Liver (tissue), 9 donors: ENCODE data around the gene LSM10. TPM values are rescaled to one million over a fixed set of nuclear protein-coding genes. Genes with fewer than 3 reads are reported as not detected.

Experiments
- DNase-seq: peaks from one replicate; pipeline ENCODE4 v3.0.0-alpha.2; 2017; ENCODE audit warnings: low spot score
- H3K27ac ChIP-seq, 2 donors: one replicate each; pipeline ENCODE4 v1.7.0; 2013; ENCODE audit warnings: inconsistent platforms in 2 of 2, low read length in 2 of 2, control low read depth in 1 of 2, low read depth in 1 of 2, mild to moderate bottlenecking in 1 of 2
- H3K27me3 ChIP-seq, 4 donors: one replicate each; pipeline versions ENCODE4 v1.6.1 to v1.7.0; 2013; ENCODE audit warnings: low read length in 3 of 4, inconsistent platforms in 1 of 4, mild to moderate bottlenecking in 1 of 4, moderate library complexity in 1 of 4; ENCODE audit not compliant: control insufficient read depth in 4 of 4, insufficient read depth in 4 of 4
- H3K36me3 ChIP-seq, 4 donors: one replicate each; pipeline versions ENCODE4 v1.6.1 to v1.7.0; 2013; ENCODE audit warnings: low read length in 3 of 4, mild to moderate bottlenecking in 3 of 4, low read depth in 1 of 4, moderate library complexity in 1 of 4; ENCODE audit not compliant: control insufficient read depth in 4 of 4, insufficient read depth in 3 of 4
- H3K4me1 ChIP-seq, 4 donors: one replicate each; pipeline versions ENCODE4 v1.6.1 to v1.7.0; 2013; ENCODE audit warnings: low read length in 3 of 4, mild to moderate bottlenecking in 3 of 4, moderate library complexity in 1 of 4; ENCODE audit not compliant: control insufficient read depth in 4 of 4, insufficient read depth in 4 of 4
- H3K4me3 ChIP-seq, 3 donors: one replicate each; pipeline versions ENCODE4 v1.6.1 to v1.7.0; 2013; ENCODE audit warnings: low read length in 3 of 3, control low read depth in 1 of 3, low read depth in 1 of 3, mild to moderate bottlenecking in 1 of 3
- H3K9ac ChIP-seq, 2 donors: one replicate each; pipeline ENCODE4 v1.7.0; 2013; ENCODE audit warnings: low read length in 2 of 2, mild to moderate bottlenecking in 2 of 2, moderate library complexity in 2 of 2, control low read depth in 1 of 2, low read depth in 1 of 2
- H3K9me3 ChIP-seq, 4 donors: one replicate each; pipeline versions ENCODE4 v1.6.1 to v1.7.0; 2013; ENCODE audit warnings: low read length in 3 of 4; ENCODE audit not compliant: control insufficient read depth in 4 of 4
- ATF3 ChIP-seq: IDR thresholded peaks from 2 replicates; pipeline ENCODE4 v1.6.1; 2016; ENCODE audit warnings: antibody characterized with exemption
- CTCF ChIP-seq: fragments of 150-350 bp; IDR thresholded peaks from 2 replicates; pipeline ENCODE4 v1.5.1; 2017; ENCODE audit warnings: improper control_type of control experiment, low read depth, low read length; ENCODE audit not compliant: missing input control
- EGR1 ChIP-seq, 2 donors: IDR thresholded peaks; 2 replicates each; pipeline ENCODE4 v1.6.1; 2016 to 2018; ENCODE audit warnings: antibody characterized with exemption in 2 of 2, low read depth in 2 of 2
- FOXA1 ChIP-seq: IDR thresholded peaks from 2 replicates; pipeline ENCODE4 v1.6.1; 2016; ENCODE audit warnings: antibody characterized with exemption
- FOXA2 ChIP-seq: IDR thresholded peaks from 2 replicates; pipeline ENCODE4 v1.6.1; 2016; ENCODE audit warnings: antibody characterized with exemption
- GABPA ChIP-seq, 2 donors: IDR thresholded peaks in 1 of 2; conservative IDR thresholded peaks in 1 of 2; 2 replicates each; pipeline ENCODE4 v1.6.1; 2016; ENCODE audit warnings: antibody characterized with exemption in 2 of 2, mild to moderate bottlenecking in 1 of 2, moderate library complexity in 1 of 2
- HNF4A ChIP-seq, 2 donors: conservative IDR thresholded peaks; 2 replicates each; pipeline ENCODE4 v1.6.1; 2016; ENCODE audit warnings: antibody characterized with exemption in 2 of 2, mild to moderate bottlenecking in 2 of 2
- HNF4G ChIP-seq: IDR thresholded peaks from 2 replicates; pipeline ENCODE4 v1.6.1; 2016; ENCODE audit warnings: antibody characterized with exemption
- JUND ChIP-seq, 2 donors: IDR thresholded peaks; 2 replicates each; pipeline ENCODE4 v1.6.1; 2016; ENCODE audit warnings: antibody characterized with exemption in 2 of 2
- MAX ChIP-seq: IDR thresholded peaks from 2 replicates; pipeline ENCODE4 v1.6.1; 2016; ENCODE audit warnings: antibody characterized with exemption
- NR2F2 ChIP-seq: IDR thresholded peaks from 2 replicates; pipeline ENCODE4 v1.6.1; 2016; ENCODE audit warnings: antibody characterized with exemption
- RAD21 ChIP-seq, 2 donors: IDR thresholded peaks; 2 replicates each; pipeline ENCODE4 v1.6.1; 2016; ENCODE audit warnings: antibody characterized with exemption in 2 of 2, mild to moderate bottlenecking in 2 of 2
- REST ChIP-seq: IDR thresholded peaks from 2 replicates; pipeline ENCODE4 v1.6.1; 2016; ENCODE audit warnings: antibody characterized with exemption, mild to moderate bottlenecking
- SP1 ChIP-seq: IDR thresholded peaks from 2 replicates; pipeline ENCODE4 v1.6.1; 2018; ENCODE audit warnings: antibody characterized with exemption, mild to moderate bottlenecking
- TAF1 ChIP-seq: conservative IDR thresholded peaks from 2 replicates; pipeline ENCODE4 v1.6.1; 2016; ENCODE audit warnings: antibody characterized with exemption, mild to moderate bottlenecking
- YY1 ChIP-seq: IDR thresholded peaks from 2 replicates; pipeline ENCODE4 v1.6.1; 2016; ENCODE audit warnings: antibody characterized with exemption, mild to moderate bottlenecking
- WGBS: extraction: QIAGEN DNeasy Blood & Tissue Kit; methylation state at CpG from one replicate; pipeline ENCODE4 v1.1.7; 2013; 5-methylcytosine and 5-hydroxymethylcytosine counted together
- polyA plus RNA-seq, 2 donors: library from polyadenylated mRNA; stranded (reverse) in 1 of 2; unstranded in 1 of 2; fragments of 200-250 nt in 1 of 2; fragments of >200 nt in 1 of 2; fragmentation: Nextera tagmentation in 1 of 2; extraction: Ambion mirVana in 1 of 2; gene quantifications; one replicate each; pipeline versions ENCODE4 v1.2.1 to v1.2.3, GENCODE V29; 2013 to 2015
- total RNA-seq, 2 donors: library from RNA; depleted of rRNA; stranded (reverse); fragments of >200 nt; gene quantifications; one replicate each; pipeline ENCODE4 v1.2.3, GENCODE V29; 2014
- donor health status: healthy.
- donor health status: healthy.
- donor health status: healthy.
- donor health status: healthy.
- donor health status: healthy.

LSM10 gene
- total and polyA plus RNA-seq, 4 donors = 6.2 to 45.2 (median 24.1) TPM

- no peaks in the 10 kb centered on the region for H3K36me3 ChIP-seq
- H3K27ac ChIP-seq = no peak overlapping the region
- DNase-seq = no peak
- H3K9me3 ChIP-seq = no peaks in the 10 kb centered on the region
- no peak overlapping the region for H3K9ac ChIP-seq
- TF ChIP-seq HNF4A (conservative IDR thresholded peaks at IDR 0.05) (no peak), YY1 (no peak), JUND (IDR thresholded peaks at IDR 0.05) (no peak), NR2F2 (no peak), RAD21 (IDR thresholded peaks at IDR 0.05) (no peak), FOXA2 (no peak)
- no peaks in the 10 kb centered on the region for H3K4me1 ChIP-seq
- WGBS = 74% methylated on average over 1 of the region's 1 CpG
- H3K4me3 ChIP-seq = no peak overlapping the region
- no peaks in the 10 kb centered on the region for H3K27me3 ChIP-seq
Measured at GRCh38 chr1:36433102-36433501, 35.4 kb upstream of the LSM10 start.

- H3K27me3 ChIP-seq = no peaks in the 10 kb centered on the region
- H3K4me1 ChIP-seq = no peaks in the 10 kb centered on the region
- WGBS = 66% methylated on average over 4 of the region's 4 CpGs
- no peak overlapping the region for H3K4me3 ChIP-seq
- no peaks in the 10 kb centered on the region for H3K36me3 ChIP-seq
- no peak for TF ChIP-seq MAX
- no peak for TF ChIP-seq SP1
- no peak for TF ChIP-seq NR2F2
- no peak overlapping the region for H3K9ac ChIP-seq
- DNase-seq = no peak
- H3K27ac ChIP-seq = no peak overlapping the region
- H3K9me3 ChIP-seq = no peaks in the 10 kb centered on the region
Measured at GRCh38 chr1:36432616-36433015, 34.9 kb upstream of the LSM10 start.

- Histone ChIP-seq H3K4me3 (no peak overlapping the region), H3K36me3 (peaks cover 0 to 2% (median under 1%) of the 10 kb centered on the region in 4 donors), H3K9me3 (no peaks in the 10 kb centered on the region), H3K27me3 (no peaks in the 10 kb centered on the region), H3K27ac (no peak overlapping the region), H3K9ac (no peak overlapping the region), H3K4me1 (peaks cover 0 to under 1% (median 0%) of the 10 kb centered on the region in 4 donors)
- 85% methylated on average over 4 of the region's 4 CpGs for WGBS
- no peak for DNase-seq
- TF ChIP-seq REST (no peak), YY1 (no peak), HNF4A (conservative IDR thresholded peaks at IDR 0.05) (no peak), SP1 (no peak), GABPA (IDR thresholded peaks at IDR 0.05 in 1 of 2, conservative IDR thresholded peaks at IDR 0.05 in 1 of 2) (no peak), JUND (IDR thresholded peaks at IDR 0.05) (no peak), RAD21 (IDR thresholded peaks at IDR 0.05) (no peak), NR2F2 (no peak), EGR1 (IDR thresholded peaks at IDR 0.05; ENCODE audit: low read depth in 2 of 2) (no peak), CTCF (no peak), ATF3 (no peak), TAF1 (no peak), HNF4G (no peak), FOXA1 (no peak), FOXA2 (no peak)
Measured at GRCh38 chr1:36425791-36426190, 28.1 kb upstream of the LSM10 start.
